CD14-positive monocyte (primary cell): ENCODE results near the gene DPM2. TPM values are rescaled to one million over a fixed set of nuclear protein-coding genes. Genes with fewer than 3 reads are reported as not detected.
A peak's percentile ranks its signal among the peaks of the same experiment; 100 is the strongest.

Source experiments
- DNase-seq, 3 donors: peaks; one replicate each; pipeline ENCODE4 v3.0.0-alpha.2; 2011 to 2022
- H2AFZ ChIP-seq: 2 replicates; pipeline ENCODE4 v1.6.0; 2012; ENCODE audit warnings: mild to moderate bottlenecking, low read depth, low read length, inconsistent platforms; ENCODE audit not compliant: insufficient read depth, poor library complexity, severe bottlenecking
- H3K27ac ChIP-seq, 2 donors: 1 replicate in 1 of 2; 2 replicates in 1 of 2; pipeline ENCODE4 v1.5.1; 2012 to 2013; ENCODE audit warnings: low read length in 2 of 2, control low read depth in 1 of 2, inconsistent platforms in 1 of 2, low read depth in 1 of 2, mild to moderate bottlenecking in 1 of 2
- H3K27me3 ChIP-seq, 2 donors: one replicate each; pipeline versions ENCODE4 v1.6.0 to v1.6.1; 2011 to 2013; ENCODE audit warnings: low read length in 2 of 2; ENCODE audit not compliant: control insufficient read depth in 2 of 2, insufficient read depth in 2 of 2
- H3K36me3 ChIP-seq, 2 donors: replicated peaks in 1 of 2; 1 replicate in 1 of 2; 2 replicates in 1 of 2; pipeline versions ENCODE4 v1.5.1 to v1.6.1; 2012 to 2013; ENCODE audit warnings: low read length in 2 of 2, control low read depth in 1 of 2, inconsistent platforms in 1 of 2, mild to moderate bottlenecking in 1 of 2; ENCODE audit not compliant: insufficient read depth in 2 of 2, control insufficient read depth in 1 of 2
- H3K4me1 ChIP-seq, 2 donors: 1 replicate in 1 of 2; 2 replicates in 1 of 2; pipeline versions ENCODE4 v1.5.1 to v1.6.1; 2012 to 2013; ENCODE audit warnings: low read length in 2 of 2, control low read depth in 1 of 2, inconsistent platforms in 1 of 2, mild to moderate bottlenecking in 1 of 2, moderate library complexity in 1 of 2; ENCODE audit not compliant: insufficient read depth in 2 of 2, control insufficient read depth in 1 of 2
- H3K4me2 ChIP-seq: replicated peaks from 2 replicates; pipeline ENCODE3; 2012; ENCODE audit warnings: low read length, moderate library complexity, mild to moderate bottlenecking; ENCODE audit not compliant: poor library complexity, severe bottlenecking; ENCODE audit errors: extremely low read depth
- H3K4me3 ChIP-seq, 3 experiments: fragments of 200-600 bp in 1 of 3; sonication (generic) in 1 of 3; replicated peaks in 1 of 3; 1 replicate in 2 of 3; 2 replicates in 1 of 3; pipeline ENCODE4 v1.5.1; 2011 to 2013; ENCODE audit warnings: low read length in 3 of 3, mild to moderate bottlenecking in 3 of 3, control low read depth in 2 of 3, low read depth in 2 of 3, inconsistent platforms in 1 of 3, moderate library complexity in 1 of 3
- H3K79me2 ChIP-seq: 2 replicates; pipeline ENCODE4 v1.6.0; 2012; ENCODE audit warnings: mild to moderate bottlenecking, control low read depth, inconsistent platforms, low read length, moderate library complexity; ENCODE audit not compliant: insufficient read depth
- H3K9ac ChIP-seq: 2 replicates; pipeline ENCODE4 v1.6.0; 2017; ENCODE audit warnings: low read length, mild to moderate bottlenecking; ENCODE audit not compliant: insufficient read depth, poor library complexity, severe bottlenecking
- H3K9me3 ChIP-seq, 2 donors: replicated peaks in 1 of 2; 1 replicate in 1 of 2; 2 replicates in 1 of 2; pipeline versions ENCODE4 v1.5.1 to v1.6.1; 2012 to 2013; ENCODE audit warnings: low read length in 2 of 2, control low read depth in 1 of 2; ENCODE audit not compliant: control insufficient read depth in 1 of 2, insufficient read depth in 1 of 2
- H4K20me1 ChIP-seq: 2 replicates; pipeline ENCODE4 v1.6.0; 2012; ENCODE audit warnings: mild to moderate bottlenecking, low read length, control low read depth, moderate library complexity; ENCODE audit not compliant: insufficient read depth
- H3K27ac Mint-ChIP-seq, 7 donors: one replicate each; pipeline ENCODE4 v1.8.0; 2020; ENCODE audit warnings: mild to moderate bottlenecking in 7 of 7, mixed read lengths in 7 of 7, moderate library complexity in 6 of 7, inconsistent platforms in 2 of 7
- H3K27me3 Mint-ChIP-seq, 3 donors: one replicate each; pipeline ENCODE4 v1.8.0; 2021 to 2022; ENCODE audit warnings: low read depth in 3 of 3, mild to moderate bottlenecking in 3 of 3, mixed read lengths in 3 of 3, moderate library complexity in 3 of 3, inconsistent platforms in 1 of 3
- H3K36me3 Mint-ChIP-seq, 2 donors: one replicate each; pipeline ENCODE4 v1.8.0; 2020; ENCODE audit warnings: mixed read lengths in 2 of 2, inconsistent platforms in 1 of 2, mild to moderate bottlenecking in 1 of 2
- H3K4me1 Mint-ChIP-seq: one replicate; pipeline ENCODE4 v1.8.0; 2020; ENCODE audit warnings: mild to moderate bottlenecking, mixed read lengths
- H3K4me3 Mint-ChIP-seq, 2 donors: one replicate each; pipeline ENCODE4 v1.8.0; 2020; ENCODE audit warnings: mild to moderate bottlenecking in 2 of 2, mixed read lengths in 2 of 2, moderate library complexity in 1 of 2
- H3K9me3 Mint-ChIP-seq, 7 donors: one replicate each; pipeline ENCODE4 v1.8.0; 2020 to 2022; ENCODE audit warnings: mixed read lengths in 7 of 7, mild to moderate bottlenecking in 6 of 7, moderate library complexity in 6 of 7, inconsistent platforms in 2 of 7
- WGBS: methylation state at CpG from one replicate; pipeline ENCODE4 v1.1.5; 2013; ENCODE audit warnings: missing lambda C conversion rate; ENCODE audit not compliant: insufficient coverage; 5-methylcytosine and 5-hydroxymethylcytosine counted together
- intact Hi-C, 2 donors: fragments of 100-400 bp; cut with micrococcal nuclease; formaldehyde crosslinking; loops; one replicate each; pipeline versions ENCODE4 v1.15.0 to v1.15.1; 2023
- polyA plus RNA-seq, 3 donors: library from polyadenylated mRNA; depleted of rRNA in 1 of 3; unstranded in 2 of 3; stranded (reverse) in 1 of 3; fragments of 300-500 nt in 2 of 3; fragments of >200 nt in 1 of 3; fragmentation: Illumina TruSeq in 2 of 3; gene quantifications; 1 replicate in 2 of 3; 2 replicates in 1 of 3; pipeline ENCODE4 v1.2.3, GENCODE V29; 2012 to 2021
- TF ChIP-seq, protein P1 (sequence below): fragments of 200-600 bp; IDR thresholded peaks from one replicate; pipeline ENCODE4 v1.8.0; 2022; ENCODE audit warnings: antibody characterized with exemption, mild to moderate bottlenecking

The DPM2 gene
- polyA plus RNA-seq, 3 donors: 22.4 to 28.7 (median 25.4) TPM

- Mint-ChIP-seq H3K9me3 (peaks cover 0 to 4% (median 0%) of the 10 kb centered on the region in 7 donors), H3K36me3 (no peaks in the 10 kb centered on the region), H3K4me1 (peaks cover 8% of the 10 kb centered on the region), H3K27ac (no peak overlapping the region), H3K4me3 (no peak overlapping the region), H3K27me3 (peaks cover 2 to 5% (median 4%) of the 10 kb centered on the region in 3 donors)
- intact Hi-C loops: no loop called here
- no peak overlapping the region for H2AFZ ChIP-seq
- H3K79me2 ChIP-seq: no peaks in the 10 kb centered on the region
- DNase-seq: no peak
- H3K4me3 ChIP-seq: no peak overlapping the region
- H3K9ac ChIP-seq: no peak overlapping the region
- no peaks in the 10 kb centered on the region for H4K20me1 ChIP-seq
- no peaks in the 10 kb centered on the region for H3K9me3 ChIP-seq
- no CpG with 5 or more reads among the region's 1 CpG for WGBS
- H3K4me2 ChIP-seq: no peak overlapping the region
- no peaks in the 10 kb centered on the region for H3K27me3 ChIP-seq
- H3K4me1 ChIP-seq: peaks cover 0 to 7% of the 10 kb centered on the region in 2 donors
- H3K27ac ChIP-seq: no peak overlapping the region
- H3K36me3 ChIP-seq: no peaks in the 10 kb centered on the region
- TF ChIP-seq, protein P1, sequence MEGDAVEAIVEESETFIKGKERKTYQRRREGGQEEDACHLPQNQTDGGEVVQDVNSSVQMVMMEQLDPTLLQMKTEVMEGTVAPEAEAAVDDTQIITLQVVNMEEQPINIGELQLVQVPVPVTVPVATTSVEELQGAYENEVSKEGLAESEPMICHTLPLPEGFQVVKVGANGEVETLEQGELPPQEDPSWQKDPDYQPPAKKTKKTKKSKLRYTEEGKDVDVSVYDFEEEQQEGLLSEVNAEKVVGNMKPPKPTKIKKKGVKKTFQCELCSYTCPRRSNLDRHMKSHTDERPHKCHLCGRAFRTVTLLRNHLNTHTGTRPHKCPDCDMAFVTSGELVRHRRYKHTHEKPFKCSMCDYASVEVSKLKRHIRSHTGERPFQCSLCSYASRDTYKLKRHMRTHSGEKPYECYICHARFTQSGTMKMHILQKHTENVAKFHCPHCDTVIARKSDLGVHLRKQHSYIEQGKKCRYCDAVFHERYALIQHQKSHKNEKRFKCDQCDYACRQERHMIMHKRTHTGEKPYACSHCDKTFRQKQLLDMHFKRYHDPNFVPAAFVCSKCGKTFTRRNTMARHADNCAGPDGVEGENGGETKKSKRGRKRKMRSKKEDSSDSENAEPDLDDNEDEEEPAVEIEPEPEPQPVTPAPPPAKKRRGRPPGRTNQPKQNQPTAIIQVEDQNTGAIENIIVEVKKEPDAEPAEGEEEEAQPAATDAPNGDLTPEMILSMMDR: no peak
Measured at GRCh38 chr9:127958728-127959127, 21.1 kb upstream of the DPM2 start.

DNA sequence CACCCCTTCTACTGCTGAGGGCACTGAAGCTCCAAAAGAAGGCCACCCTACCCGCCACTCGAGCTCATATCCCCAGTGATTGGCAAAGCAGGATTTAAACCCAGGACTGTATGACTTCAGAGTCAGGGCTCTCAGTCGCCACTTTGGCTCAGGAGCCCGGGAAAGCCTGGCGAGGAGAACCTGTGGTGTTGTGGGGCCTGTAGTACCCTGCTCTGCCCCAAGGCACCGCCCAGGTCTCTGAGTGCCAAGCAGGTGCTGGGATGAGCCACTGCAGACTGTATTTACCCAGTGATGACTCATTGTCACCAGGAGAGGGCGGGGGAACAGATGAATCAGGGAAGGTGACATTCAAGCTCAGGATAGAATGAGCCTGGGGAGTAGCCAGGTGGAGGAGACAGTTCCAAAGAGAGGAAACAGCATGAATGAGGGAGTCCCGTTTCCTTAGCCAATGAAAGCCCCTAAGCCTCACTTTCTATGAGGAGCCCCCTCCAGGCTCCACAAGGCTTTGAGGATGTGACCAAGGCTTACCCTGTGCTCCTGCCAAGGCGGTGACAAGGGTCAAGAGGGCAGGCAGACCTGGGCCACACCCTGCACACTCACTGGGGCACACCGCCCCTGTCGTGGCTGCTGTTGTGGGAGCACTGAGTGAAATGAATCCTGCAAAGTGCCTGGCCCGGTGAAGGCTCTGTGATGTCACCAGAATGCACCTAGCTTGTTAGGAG is 17.8 kb upstream of the DPM2 start:
- Histone ChIP-seq H3K4me1 (peaks cover 0 to 7% of the 10 kb centered on the region in 2 donors), H3K4me2 (no peak overlapping the region), H4K20me1 (no peaks in the 10 kb centered on the region), H3K27me3 (no peaks in the 10 kb centered on the region), H3K36me3 (no peaks in the 10 kb centered on the region), H3K9me3 (no peaks in the 10 kb centered on the region), H3K79me2 (no peaks in the 10 kb centered on the region), H3K27ac (no peak overlapping the region), H2AFZ (no peak overlapping the region), H3K9ac (no peak overlapping the region), H3K4me3 (no peak overlapping the region)
- Mint-ChIP-seq H3K4me3 (no peak overlapping the region), H3K4me1 (peaks cover 6% of the 10 kb centered on the region), H3K27me3 (peaks cover 0 to 5% (median 1%) of the 10 kb centered on the region in 3 donors), H3K9me3 (peaks cover 0 to 1% (median 0%) of the 10 kb centered on the region in 7 donors), H3K27ac (peak overlapping the region in 3 of 7 donors; percentile 27 to 32 (median 31)), H3K36me3 (no peaks in the 10 kb centered on the region)
- intact Hi-C loops: no loop called here
- DNase-seq: peak in 1 of 3 donors; percentile 53
- TF ChIP-seq, protein P1: peak; percentile 13
- WGBS: 61% methylated on average over 10 of the region's 12 CpGs
